C4-2B (cell line): Measurements from ENCODE around the gene RBP5.

Experiments
- CTCF ChIP-seq: fragments of 450-650 bp; conservative IDR thresholded peaks from 2 replicates; pipeline ENCODE4 v1.5.1; 2017; ENCODE audit warnings: mild to moderate bottlenecking
- ZFX ChIP-seq: fragments of 450-650 bp; IDR thresholded peaks from 2 replicates; pipeline ENCODE4 v1.6.1; 2017

- TF ChIP-seq CTCF = no peak
- TF ChIP-seq ZFX = no peak
Observed at GRCh38 chr12:7102582-7102981, 26.1 kb downstream of the RBP5 start.
